Ectodermal cell (in vitro differentiated cells): ENCODE results near the gene TDRD10.
"Not testable (repeated sequence)": the region's sequence is repeated elsewhere in the genome, so short reads cannot be mapped to it uniquely, and the experiment has no call there.

Experiments used
- H3K27ac ChIP-seq: 2 replicates; pipeline ENCODE4 v1.7.0; 2013; ENCODE audit warnings: mild to moderate bottlenecking, low read depth, low read length; ENCODE audit not compliant: insufficient read depth, poor library complexity, severe bottlenecking
- H3K27me3 ChIP-seq: 2 replicates; pipeline ENCODE4 v1.7.0; 2013; ENCODE audit warnings: mild to moderate bottlenecking, low read length; ENCODE audit not compliant: insufficient read depth, control insufficient read depth, poor library complexity, severe bottlenecking
- H3K36me3 ChIP-seq: one replicate; pipeline ENCODE4 v1.7.0; 2013; ENCODE audit warnings: low read length; ENCODE audit not compliant: control insufficient read depth, insufficient read depth
- H3K4me1 ChIP-seq: one replicate; pipeline ENCODE4 v1.7.0; 2013; ENCODE audit warnings: low read length; ENCODE audit not compliant: control insufficient read depth, insufficient read depth
- H3K4me3 ChIP-seq: 2 replicates; pipeline ENCODE4 v1.7.0; 2013; ENCODE audit warnings: low read depth, low read length, control low read depth; ENCODE audit not compliant: insufficient read depth
- H3K9me3 ChIP-seq: 2 replicates; pipeline ENCODE4 v1.7.0; 2013; ENCODE audit warnings: mild to moderate bottlenecking, low read length, moderate library complexity; ENCODE audit not compliant: control insufficient read depth
- WGBS, 2 experiments: methylation state at CpG; one replicate each; pipeline ENCODE4 v1.1.7; 2013; ENCODE audit warnings: missing lambda C conversion rate in 2 of 2; 5-methylcytosine and 5-hydroxymethylcytosine counted together

The TDRD10 gene

DNA sequence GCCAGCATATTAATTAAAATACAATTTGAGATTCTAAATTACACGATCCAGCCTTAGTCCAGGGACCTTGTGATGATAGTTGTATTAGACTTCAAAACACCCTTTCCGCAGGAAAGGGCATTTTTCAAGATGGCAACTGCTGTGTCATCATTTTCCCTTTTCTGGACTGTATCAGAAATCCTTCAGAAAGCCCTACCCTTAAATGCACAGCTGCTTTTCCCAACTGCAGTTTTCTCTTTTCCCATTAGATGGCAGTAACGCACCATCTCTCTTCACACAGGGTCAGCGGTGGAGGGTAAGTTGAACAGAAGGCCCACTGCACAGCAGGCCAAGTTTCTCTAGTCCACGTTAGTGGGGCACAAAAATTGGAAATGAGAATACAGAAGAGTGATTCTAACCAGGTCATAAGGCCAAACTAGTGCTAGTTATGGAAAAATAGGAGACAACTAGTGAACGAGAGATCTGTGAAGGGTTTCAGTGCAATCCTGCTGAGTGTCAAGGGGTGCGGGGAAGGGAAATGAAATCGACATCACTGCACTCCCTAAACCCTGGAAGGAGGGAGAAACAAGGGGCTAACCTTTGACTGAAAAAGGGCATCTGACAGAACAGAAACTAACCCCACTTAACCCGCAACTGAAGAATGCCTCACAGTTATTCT is 22.1 kb upstream of the TDRD10 start:
- 41 to 43% methylated on average over 9 of the region's 9 CpGs for WGBS, 2 experiments
- H3K27ac ChIP-seq, result no peak overlapping the region
- no peaks in the 10 kb centered on the region for H3K9me3 ChIP-seq
- no peak overlapping the region for H3K4me3 ChIP-seq
- no peaks in the 10 kb centered on the region for H3K27me3 ChIP-seq
- H3K4me1 ChIP-seq, result no peaks in the 10 kb centered on the region
- no peaks in the 10 kb centered on the region for H3K36me3 ChIP-seq

DNA sequence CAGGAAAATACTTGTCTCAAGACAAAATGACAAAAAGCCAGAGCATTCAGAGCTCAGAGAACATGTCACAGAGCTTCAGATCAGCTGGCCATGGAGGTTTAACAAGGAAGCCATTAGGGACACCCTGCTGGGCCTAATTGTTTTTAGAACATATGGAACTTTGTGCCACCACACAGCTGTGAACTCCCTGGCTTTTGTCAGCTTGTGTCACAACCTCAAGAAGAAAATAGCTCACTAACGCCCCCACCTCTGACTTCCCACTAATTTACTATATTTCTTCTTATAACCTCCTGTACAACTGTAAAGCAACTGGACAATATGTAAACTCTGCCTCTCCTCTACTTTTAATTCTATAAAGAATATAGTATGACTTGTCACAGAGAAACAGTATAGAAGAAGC is 21.0 kb upstream of the TDRD10 start:
- no peak overlapping the region for H3K4me3 ChIP-seq
- H3K27ac ChIP-seq, result no peak overlapping the region
- no peaks in the 10 kb centered on the region for H3K36me3 ChIP-seq
- H3K27me3 ChIP-seq, result no peaks in the 10 kb centered on the region
- no peaks in the 10 kb centered on the region for H3K4me1 ChIP-seq
- no peaks in the 10 kb centered on the region for H3K9me3 ChIP-seq
- whole genome bisulfite sequencing, 2 experiments, result 22 to 29% methylated on average over 1 of the region's 1 CpG

DNA sequence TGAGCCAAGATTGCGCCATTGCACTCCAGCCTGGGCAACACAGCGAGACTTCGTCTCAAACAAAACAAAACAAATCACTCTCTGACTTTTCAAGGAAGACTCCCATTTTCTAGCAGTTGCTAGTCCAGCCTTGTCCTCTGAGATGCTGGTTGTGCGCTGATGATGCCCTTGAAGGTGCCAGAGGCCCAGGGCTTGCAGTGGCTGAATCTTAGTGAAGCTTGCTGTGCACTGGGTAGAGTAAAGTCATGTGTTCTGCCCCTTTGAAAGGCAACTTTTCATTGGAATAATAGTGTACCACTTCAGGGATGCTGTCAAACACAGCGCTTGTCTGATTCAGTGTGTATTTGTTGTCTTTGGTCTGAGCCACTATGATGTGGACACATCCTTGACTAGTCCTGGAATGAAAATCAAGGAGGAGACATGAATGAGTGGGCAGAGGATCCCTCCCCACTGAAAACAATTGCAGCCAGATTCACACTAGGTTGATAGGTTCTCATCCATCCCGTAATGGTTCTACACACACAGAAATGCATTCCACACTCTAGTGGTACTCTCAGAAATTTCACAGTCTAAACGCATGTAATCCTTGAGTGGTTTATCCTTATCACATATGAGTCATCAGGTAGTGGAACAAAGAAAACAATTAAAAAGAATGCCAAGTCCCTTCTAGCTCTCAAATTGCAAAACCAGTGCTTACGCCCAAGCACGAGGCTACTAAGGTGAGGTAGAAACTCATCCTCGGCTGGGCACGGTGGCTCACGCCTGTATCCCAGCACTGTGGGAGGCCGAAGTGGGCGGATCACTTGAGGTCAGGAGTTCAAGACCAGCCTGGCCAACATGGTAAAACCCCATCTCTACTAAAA is 17.8 kb upstream of the TDRD10 start:
- no peaks in the 10 kb centered on the region for H3K9me3 ChIP-seq
- 90 to 91% methylated on average over 14 of the region's 14 CpGs for WGBS, 2 experiments

GRCh38 chr1:154485106-154485505 is 16.9 kb upstream of the TDRD10 start:
- WGBS, 2 experiments, result 90 to 93% methylated on average over 5 of the region's 5 CpGs
- Histone ChIP-seq H3K27ac (no peak overlapping the region), H3K4me3 (no peak overlapping the region), H3K4me1 (no peaks in the 10 kb centered on the region), H3K27me3 (no peaks in the 10 kb centered on the region), H3K36me3 (no peaks in the 10 kb centered on the region), H3K9me3 (no peaks in the 10 kb centered on the region)

More for the DNA sequence above, 17.8 kb upstream of the TDRD10 start:
- Histone ChIP-seq H3K27me3 (no peaks in the 10 kb centered on the region), H3K4me1 (no peaks in the 10 kb centered on the region), H3K36me3 (no peaks in the 10 kb centered on the region), H3K27ac (no peak overlapping the region), H3K4me3 (no peak overlapping the region)

GRCh38 chr1:154485910-154486496 is 16.0 kb upstream of the TDRD10 start:
- Histone ChIP-seq H3K27me3 (no peaks in the 10 kb centered on the region), H3K9me3 (no peaks in the 10 kb centered on the region), H3K4me1 (no peaks in the 10 kb centered on the region), H3K36me3 (no peaks in the 10 kb centered on the region), H3K4me3 (no peak overlapping the region), H3K27ac (no peak overlapping the region)
- 94 to 96% methylated on average over 7 of the region's 7 CpGs for WGBS, 2 experiments

DNA sequence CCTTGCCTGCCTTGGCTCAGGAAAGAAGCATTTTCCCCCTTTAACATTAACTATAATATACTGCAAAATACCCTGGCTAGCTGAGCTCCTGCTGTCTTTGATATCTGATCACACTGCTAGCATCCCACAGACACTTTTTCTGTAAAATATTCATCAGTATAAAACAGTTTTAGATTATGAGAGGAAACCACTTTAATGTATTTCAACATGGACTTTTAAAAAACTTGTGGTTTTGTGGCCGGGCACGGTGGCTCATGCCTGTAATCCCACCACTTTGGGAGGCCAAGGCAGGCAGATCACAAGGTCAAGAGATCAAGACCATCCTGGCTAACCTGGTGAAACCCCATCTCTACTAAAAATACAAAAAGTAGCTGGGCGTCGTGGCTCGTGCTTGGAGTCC is 15.3 kb upstream of the TDRD10 start:
- not testable (repeated sequence) for H3K4me1 ChIP-seq, H3K27me3 ChIP-seq, H3K36me3 ChIP-seq, H3K9me3 ChIP-seq, H3K27ac ChIP-seq, H3K4me3 ChIP-seq
- WGBS, 2 experiments, result 94 to 97% methylated on average over 5 of the region's 5 CpGs

DNA sequence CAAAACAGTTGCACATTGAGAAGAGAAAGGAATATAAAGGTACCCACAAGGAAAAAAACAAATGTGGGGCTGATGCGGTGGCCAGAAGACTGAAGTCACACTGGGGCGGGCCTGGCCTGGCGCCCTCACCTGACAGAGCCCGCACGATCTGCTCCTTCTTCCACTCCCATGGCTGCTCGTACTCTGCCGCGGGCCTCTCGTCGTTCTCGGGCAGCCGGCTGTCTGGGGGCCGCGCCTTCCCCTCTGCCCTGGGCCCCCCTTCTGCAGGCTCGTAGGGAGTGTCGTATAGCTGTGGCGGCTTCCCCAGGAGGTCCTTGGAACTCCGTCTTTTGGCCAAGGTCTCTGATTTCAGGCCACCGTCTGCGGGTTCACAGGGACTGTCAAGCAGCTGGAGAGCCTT is 13.1 kb upstream of the TDRD10 start:
- no peaks in the 10 kb centered on the region for H3K27me3 ChIP-seq
- no peak overlapping the region for H3K4me3 ChIP-seq
- WGBS, 2 experiments, result 84 to 87% methylated on average over 20 of the region's 20 CpGs
- no peaks in the 10 kb centered on the region for H3K36me3 ChIP-seq
- H3K27ac ChIP-seq, result no peak overlapping the region
- no peaks in the 10 kb centered on the region for H3K9me3 ChIP-seq
- no peaks in the 10 kb centered on the region for H3K4me1 ChIP-seq

DNA sequence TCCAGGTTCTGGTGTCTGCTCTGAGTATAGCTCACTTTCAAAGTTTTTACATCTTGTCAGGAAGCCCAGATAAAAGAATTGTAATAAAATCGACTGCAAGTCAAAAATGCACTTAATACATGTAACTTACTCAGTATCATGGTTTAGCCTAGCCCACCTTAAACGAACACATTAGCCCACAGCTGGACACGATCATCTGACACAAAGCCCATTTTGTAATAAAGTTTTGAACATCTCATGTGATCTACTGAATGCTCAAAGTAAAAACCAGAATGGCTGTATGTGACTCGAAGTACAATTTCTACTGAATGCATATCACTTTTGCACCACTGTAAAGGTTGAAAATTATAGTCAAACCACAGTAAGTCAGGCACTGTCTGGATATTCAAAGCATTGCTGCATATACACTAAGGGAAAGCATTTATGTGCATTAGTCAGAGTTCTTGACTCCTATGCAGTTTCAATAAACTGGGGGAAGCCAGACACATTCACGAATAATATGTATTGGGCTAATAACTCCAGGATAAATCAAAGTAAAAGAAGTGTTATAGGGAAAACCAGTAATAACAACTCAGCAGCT is 12.2 kb upstream of the TDRD10 start:
- no peaks in the 10 kb centered on the region for H3K4me1 ChIP-seq
- no peaks in the 10 kb centered on the region for H3K36me3 ChIP-seq
- no peaks in the 10 kb centered on the region for H3K27me3 ChIP-seq
- no peak overlapping the region for H3K4me3 ChIP-seq
- no peak overlapping the region for H3K27ac ChIP-seq
- no peaks in the 10 kb centered on the region for H3K9me3 ChIP-seq
- 94% methylated on average over 5 of the region's 5 CpGs for WGBS, 2 experiments

DNA sequence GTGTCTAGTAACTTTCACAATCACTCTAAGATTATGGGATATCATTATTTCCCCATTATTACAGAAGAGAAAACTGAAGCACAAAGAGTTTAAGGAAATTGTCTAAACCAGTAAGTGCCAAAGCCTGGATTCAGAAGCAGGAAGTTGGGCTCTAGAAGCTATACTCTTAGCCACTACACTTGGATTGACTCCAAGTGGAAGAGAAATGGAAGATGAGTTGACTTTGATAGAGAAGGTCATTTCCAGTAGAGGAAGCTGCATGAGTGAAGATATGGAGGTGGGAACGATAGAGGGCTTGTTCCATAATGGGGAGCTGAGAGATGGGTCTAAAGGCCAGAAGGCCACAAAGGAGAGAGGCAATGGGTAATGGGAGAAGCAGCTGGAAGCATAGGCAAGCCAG is 11.7 kb upstream of the TDRD10 start:
- Histone ChIP-seq H3K27ac (no peak overlapping the region), H3K4me3 (no peak overlapping the region), H3K4me1 (no peaks in the 10 kb centered on the region), H3K9me3 (no peaks in the 10 kb centered on the region), H3K36me3 (no peaks in the 10 kb centered on the region), H3K27me3 (no peaks in the 10 kb centered on the region)
- WGBS, 2 experiments, result 82 to 89% methylated on average over 1 of the region's 1 CpG

GRCh38 chr1:154492115-154492514 is 9.9 kb upstream of the TDRD10 start:
- no peak overlapping the region for H3K27ac ChIP-seq
- peaks cover 2% of the 10 kb centered on the region for H3K4me1 ChIP-seq
- WGBS, 2 experiments, result 92 to 94% methylated on average over 4 of the region's 4 CpGs
- no peaks in the 10 kb centered on the region for H3K27me3 ChIP-seq
- H3K9me3 ChIP-seq, result no peaks in the 10 kb centered on the region
- H3K36me3 ChIP-seq, result no peaks in the 10 kb centered on the region
- H3K4me3 ChIP-seq, result no peak overlapping the region
